Thymus (tissue), 11 donors: ENCODE results near the gene RPLP2. TPM values are rescaled to one million over a fixed set of nuclear protein-coding genes. Genes with fewer than 3 reads are reported as not detected.

Source experiments
- DNase-seq, 9 donors: peaks; one replicate each; pipeline ENCODE4 v3.0.0-alpha.2; 2013; ENCODE audit warnings: low spot score in 9 of 9, low read depth in 6 of 9, missing footprints in 1 of 9
- H3K27ac ChIP-seq, 2 donors: one replicate each; pipeline ENCODE4 v1.5.1; 2013; ENCODE audit warnings: control low read depth in 1 of 2, low read depth in 1 of 2, low read length in 1 of 2, mild to moderate bottlenecking in 1 of 2, moderate library complexity in 1 of 2
- H3K27me3 ChIP-seq, 2 donors: one replicate each; pipeline ENCODE4 v1.5.1; 2013; ENCODE audit warnings: low read length in 1 of 2; ENCODE audit not compliant: control insufficient read depth in 2 of 2, insufficient read depth in 1 of 2
- H3K36me3 ChIP-seq, 2 donors: one replicate each; pipeline ENCODE4 v1.5.1; 2013; ENCODE audit warnings: low read length in 1 of 2, mild to moderate bottlenecking in 1 of 2, moderate library complexity in 1 of 2; ENCODE audit not compliant: control insufficient read depth in 2 of 2, insufficient read depth in 2 of 2
- H3K4me1 ChIP-seq, 2 donors: one replicate each; pipeline ENCODE4 v1.5.1; 2013; ENCODE audit warnings: low read length in 2 of 2; ENCODE audit not compliant: control insufficient read depth in 2 of 2, insufficient read depth in 2 of 2
- H3K4me3 ChIP-seq, 2 donors: one replicate each; pipeline ENCODE4 v1.5.1; 2013; ENCODE audit warnings: low read length in 2 of 2, control low read depth in 1 of 2, mild to moderate bottlenecking in 1 of 2
- H3K9me3 ChIP-seq, 2 donors: one replicate each; pipeline ENCODE4 v1.5.1; 2013; ENCODE audit warnings: low read length in 1 of 2, mild to moderate bottlenecking in 1 of 2; ENCODE audit not compliant: control insufficient read depth in 2 of 2, insufficient read depth in 1 of 2
- WGBS: extraction: QIAGEN DNeasy Blood & Tissue Kit; methylation state at CpG from one replicate; pipeline ENCODE4 v1.1.7; 2013; 5-methylcytosine and 5-hydroxymethylcytosine counted together
- polyA plus RNA-seq: library from polyadenylated mRNA; stranded (reverse); fragments of 200-250 nt; gene quantifications from one replicate; pipeline ENCODE4 v1.2.3, GENCODE V29; 2013
- total RNA-seq: library from RNA; stranded (reverse); fragments of 120-200 nt; gene quantifications from one replicate; pipeline ENCODE4 v1.2.4, GENCODE V29; 2013
- donor health status: healthy.

The RPLP2 gene
- total and polyA plus RNA-seq, 2 donors: 1,873 to 2,667 TPM

- Histone ChIP-seq H3K9me3 (no peaks in the 10 kb centered on the region), H3K4me3 (no peak overlapping the region), H3K27ac (no peak overlapping the region), H3K27me3 (no peaks in the 10 kb centered on the region), H3K4me1 (peaks cover 6 to 7% of the 10 kb centered on the region in 2 donors), H3K36me3 (peaks cover 41 to 57% of the 10 kb centered on the region in 2 donors)
- DNase-seq: no peak
- WGBS: 96% methylated on average over 15 of the region's 15 CpGs
These were observed 38.1 kb upstream of the RPLP2 start for GRCh38 chr11:771617-772204.

DNA sequence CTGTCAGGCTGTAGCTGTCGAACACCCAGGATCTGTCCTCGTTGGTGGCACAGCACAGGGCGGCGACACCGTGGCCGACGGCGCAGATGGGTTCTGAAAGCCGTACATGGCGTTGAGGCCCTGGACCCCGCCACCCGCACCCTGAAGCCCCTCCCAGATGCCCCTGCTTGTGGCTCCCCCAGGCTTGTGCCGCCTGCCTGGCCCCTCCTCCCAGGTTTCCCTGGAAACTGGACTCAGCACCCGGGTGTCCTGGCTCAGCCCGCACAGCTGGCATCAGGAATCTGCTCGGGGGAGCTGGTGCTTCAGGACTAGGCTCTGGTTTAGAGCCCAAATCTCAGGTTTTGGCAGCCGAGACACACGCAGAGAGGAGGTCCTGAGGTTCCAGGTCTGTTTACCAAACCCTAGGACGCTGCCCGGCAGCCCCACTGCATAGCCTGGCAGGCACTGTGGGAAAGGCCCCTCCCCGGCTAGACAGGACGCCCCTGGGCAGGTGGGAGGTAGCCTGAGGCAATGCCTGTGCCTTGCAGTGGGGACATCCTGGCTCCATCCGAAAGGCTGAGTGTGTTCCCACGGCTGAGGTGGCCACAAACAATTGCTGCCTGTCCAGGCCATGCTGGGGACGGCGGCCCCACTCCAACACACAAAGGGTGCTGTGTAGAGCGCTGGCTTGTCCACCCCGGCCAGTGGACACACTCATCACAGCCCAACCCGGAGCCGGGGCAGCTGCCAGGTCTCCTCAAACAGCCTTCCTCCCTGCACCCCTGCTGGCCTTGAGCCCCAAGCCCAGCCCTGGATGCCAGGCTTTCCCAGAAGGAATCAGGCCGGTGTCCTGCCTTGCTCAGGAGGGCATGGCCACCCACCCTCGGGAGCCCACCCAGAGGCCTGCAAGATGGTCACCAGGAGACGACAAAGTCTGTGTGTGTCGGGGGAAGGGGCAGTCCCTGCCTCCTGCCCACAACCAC lies 37.1 kb upstream of the RPLP2 start:
- Histone ChIP-seq H3K36me3 (peaks cover 40 to 49% of the 10 kb centered on the region in 2 donors), H3K9me3 (no peaks in the 10 kb centered on the region), H3K27me3 (no peaks in the 10 kb centered on the region), H3K27ac (no peak overlapping the region), H3K4me1 (peaks cover 6 to 8% of the 10 kb centered on the region in 2 donors), H3K4me3 (no peak overlapping the region)
- 96% methylated on average over 34 of the region's 34 CpGs for WGBS
- DNase-seq: no peak

GRCh38 chr11:773425-773824 lies 36.3 kb upstream of the RPLP2 start:
- H3K27ac ChIP-seq: no peak overlapping the region
- H3K4me1 ChIP-seq: peaks cover 11 to 14% of the 10 kb centered on the region in 2 donors
- 97% methylated on average over 5 of the region's 5 CpGs for WGBS

DNA sequence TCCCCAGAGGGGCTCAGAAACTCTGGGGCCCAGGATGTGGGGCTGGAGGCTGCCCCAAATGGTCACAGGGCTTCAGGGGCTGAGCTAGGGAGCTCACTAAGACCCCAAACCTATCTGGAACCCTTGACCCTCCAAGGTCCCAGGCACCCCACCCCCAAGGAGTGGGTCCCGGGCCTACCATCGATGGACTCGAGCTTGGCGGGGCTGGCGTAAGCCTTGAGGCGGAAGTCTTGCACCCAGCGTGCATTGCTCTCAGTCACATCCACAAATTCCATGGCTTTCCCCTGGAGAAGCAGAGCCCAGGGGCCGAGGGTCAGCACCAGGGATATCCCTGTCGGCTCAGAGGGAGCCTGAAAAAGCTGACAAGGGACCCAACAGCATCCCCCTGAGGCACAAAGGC lies 35.9 kb upstream of the RPLP2 start:
- no peak for DNase-seq
- peaks cover 11 to 17% of the 10 kb centered on the region in 2 donors for H3K4me1 ChIP-seq
- no peak overlapping the region for H3K27ac ChIP-seq

More at GRCh38 chr11:773425-773824, 36.3 kb upstream of the RPLP2 start:
- Histone ChIP-seq H3K27me3 (no peaks in the 10 kb centered on the region), H3K9me3 (no peaks in the 10 kb centered on the region), H3K4me3 (no peak overlapping the region), H3K36me3 (peaks cover 40 to 49% of the 10 kb centered on the region in 2 donors)
- no peak for DNase-seq

GRCh38 chr11:774873-775592 lies 34.7 kb upstream of the RPLP2 start:
- peaks cover 37 to 40% of the 10 kb centered on the region in 2 donors for H3K36me3 ChIP-seq
- no peaks in the 10 kb centered on the region for H3K9me3 ChIP-seq
- no peaks in the 10 kb centered on the region for H3K27me3 ChIP-seq
- H3K4me1 ChIP-seq: peaks cover 11 to 20% of the 10 kb centered on the region in 2 donors
- no peak overlapping the region for H3K27ac ChIP-seq
- H3K4me3 ChIP-seq: no peak overlapping the region
- WGBS: 92% methylated on average over 20 of the region's 20 CpGs
- no peak for DNase-seq

More for the DNA sequence above, 35.9 kb upstream of the RPLP2 start:
- peaks cover 40 to 48% of the 10 kb centered on the region in 2 donors for H3K36me3 ChIP-seq
- no peaks in the 10 kb centered on the region for H3K27me3 ChIP-seq
- WGBS: 97% methylated on average over 9 of the region's 9 CpGs
- H3K4me3 ChIP-seq: no peak overlapping the region
- no peaks in the 10 kb centered on the region for H3K9me3 ChIP-seq

DNA sequence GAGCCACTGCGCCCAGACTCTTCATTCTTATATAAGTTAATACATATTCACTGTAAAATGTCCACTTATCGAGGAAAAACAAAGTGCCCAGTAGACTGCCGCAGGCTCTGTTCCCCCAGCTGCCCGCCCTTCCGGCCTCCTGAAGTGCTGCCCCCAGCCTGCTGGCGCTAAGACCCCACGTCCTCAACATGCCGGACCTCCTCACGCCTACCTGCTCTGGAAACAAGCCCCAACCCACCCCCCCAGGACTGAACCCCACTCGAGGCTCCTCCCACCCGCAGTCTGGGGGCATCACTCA lies 33.6 kb upstream of the RPLP2 start:
- peaks cover 26 to 28% of the 10 kb centered on the region in 2 donors for H3K36me3 ChIP-seq
- no peaks in the 10 kb centered on the region for H3K9me3 ChIP-seq
- H3K4me3 ChIP-seq: peak overlapping the region; percentile 71 to 98
- no peak overlapping the region for H3K27ac ChIP-seq
- no peak for DNase-seq
- peaks cover 11 to 20% of the 10 kb centered on the region in 2 donors for H3K4me1 ChIP-seq
- H3K27me3 ChIP-seq: no peaks in the 10 kb centered on the region
- 65% methylated on average over 11 of the region's 11 CpGs for WGBS

GRCh38 chr11:776561-777287 lies 33.0 kb upstream of the RPLP2 start:
- H3K36me3 ChIP-seq: peaks cover 21 to 23% of the 10 kb centered on the region in 2 donors
- H3K4me1 ChIP-seq: peaks cover 11 to 20% of the 10 kb centered on the region in 2 donors
- peak overlapping the region in 1 of 2 donors; percentile 36 for H3K27ac ChIP-seq
- H3K4me3 ChIP-seq: peak overlapping the region; percentile 71 to 98
- peak in 1 of 9 donors; percentile 35 for DNase-seq
- H3K9me3 ChIP-seq: no peaks in the 10 kb centered on the region
- WGBS: 3% methylated on average over 65 of the region's 65 CpGs
- H3K27me3 ChIP-seq: no peaks in the 10 kb centered on the region

- H3K27ac ChIP-seq: peak within 1 kb of the TSS in 1 of 2 donors; percentile 76
- under 1% methylated on average over 110 of the region's 110 CpGs for WGBS
- peaks cover 11 to 20% of the 10 kb centered on the region in 2 donors for H3K4me1 ChIP-seq
- peak within 1 kb of the TSS; percentile 71 to 98 for H3K4me3 ChIP-seq
- H3K9me3 ChIP-seq: no peaks in the 10 kb centered on the region
- peaks cover 0 to 2% of the 10 kb centered on the region in 2 donors for H3K27me3 ChIP-seq
- peaks cover 15% of the 10 kb centered on the region in 2 donors for H3K36me3 ChIP-seq
- peak in 8 of 9 donors; percentile 77 to 93 (median 88) for DNase-seq
These were observed 32.2 kb upstream of the RPLP2 start, which contains the start of gene GATD1 for GRCh38 chr11:777288-778255. Gene GATD1, minus strand, starts transcription at chr11:777487. Its CDS starts 25 bp downstream, at chr11:777462.
